HG02870 (cell line): ENCODE results near the gene FAM193B.

Experiments used
- ATAC-seq: cut with Tn5 transposase; IDR thresholded peaks from one replicate; pipeline ENCODE4 v1.9.1; 2021; ENCODE audit warnings: mild to moderate bottlenecking, moderate library complexity; ENCODE audit not compliant: unreplicated experiment

The FAM193B gene

DNA sequence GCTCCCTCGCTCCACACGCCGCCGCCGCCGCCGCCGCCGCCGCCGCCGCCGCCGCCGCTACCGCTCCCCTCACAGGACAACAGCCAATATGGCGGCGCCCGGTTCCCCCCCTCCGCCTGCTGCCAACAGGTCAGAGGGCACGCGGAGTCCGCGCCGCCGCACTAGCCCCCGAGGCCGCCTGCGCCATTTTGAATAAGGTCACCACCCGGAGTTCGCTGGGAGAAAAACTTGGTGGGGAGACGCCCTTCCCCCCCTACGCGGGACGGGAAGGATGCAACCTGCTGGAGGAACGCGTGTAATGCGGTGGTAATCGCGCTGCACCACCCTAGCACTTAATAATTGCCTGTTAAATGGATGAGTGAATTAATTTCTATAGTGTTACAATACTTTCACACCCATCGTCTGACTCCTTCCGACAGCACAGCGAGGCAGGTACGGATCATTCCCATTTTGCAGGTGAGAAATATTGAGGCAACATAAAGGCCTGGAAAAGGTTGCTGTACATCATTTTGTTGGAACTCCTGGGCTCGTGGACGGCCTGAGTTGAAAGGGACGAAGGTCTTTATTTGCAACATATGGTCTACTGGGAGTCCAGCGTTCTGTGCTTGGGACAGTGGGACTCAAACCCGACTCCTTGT lies at the start of gene FAM193B:
TSS of gene FAM193B (minus strand) at position 90 of the 638 bp plus-strand sequence. CDS start 105 bp downstream, outside the sequence.
- peak; percentile 86 for ATAC-seq

DNA sequence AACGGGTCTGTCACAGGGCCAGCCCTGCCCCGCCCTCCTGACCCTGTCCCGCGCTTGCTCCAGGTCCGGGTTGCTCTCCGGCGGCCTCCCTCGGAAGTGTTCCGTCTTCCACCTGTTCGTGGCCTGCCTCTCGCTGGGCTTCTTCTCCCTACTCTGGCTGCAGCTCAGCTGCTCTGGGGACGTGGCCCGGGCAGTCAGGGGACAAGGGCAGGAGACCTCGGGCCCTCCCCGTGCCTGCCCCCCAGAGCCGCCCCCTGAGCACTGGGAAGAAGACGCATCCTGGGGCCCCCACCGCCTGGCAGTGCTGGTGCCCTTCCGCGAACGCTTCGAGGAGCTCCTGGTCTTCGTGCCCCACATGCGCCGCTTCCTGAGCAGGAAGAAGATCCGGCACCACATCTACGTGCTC lies 49.8 kb upstream of the FAM193B start:
- ATAC-seq, result no peak

DNA sequence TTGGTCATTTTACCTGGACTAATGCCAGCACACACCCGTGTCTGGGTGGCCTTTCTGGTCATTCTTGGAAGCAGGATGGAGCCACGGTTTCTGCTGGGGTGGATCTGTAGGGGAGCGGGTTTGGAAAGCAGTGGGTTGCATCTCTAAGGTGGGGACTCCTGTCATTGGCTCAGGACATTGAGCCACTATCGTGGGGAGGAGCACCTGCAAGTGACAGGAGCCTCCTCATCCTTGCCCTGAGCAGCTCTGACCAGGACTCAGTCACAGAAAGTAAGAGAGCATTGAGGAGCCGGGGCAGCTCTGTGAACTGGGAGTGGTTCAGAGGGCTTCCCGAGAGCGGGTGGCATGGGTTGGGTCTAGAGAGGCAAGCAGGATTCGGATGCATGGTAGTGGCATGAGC lies 49.3 kb upstream of the FAM193B start:
- no peak for ATAC-seq

DNA sequence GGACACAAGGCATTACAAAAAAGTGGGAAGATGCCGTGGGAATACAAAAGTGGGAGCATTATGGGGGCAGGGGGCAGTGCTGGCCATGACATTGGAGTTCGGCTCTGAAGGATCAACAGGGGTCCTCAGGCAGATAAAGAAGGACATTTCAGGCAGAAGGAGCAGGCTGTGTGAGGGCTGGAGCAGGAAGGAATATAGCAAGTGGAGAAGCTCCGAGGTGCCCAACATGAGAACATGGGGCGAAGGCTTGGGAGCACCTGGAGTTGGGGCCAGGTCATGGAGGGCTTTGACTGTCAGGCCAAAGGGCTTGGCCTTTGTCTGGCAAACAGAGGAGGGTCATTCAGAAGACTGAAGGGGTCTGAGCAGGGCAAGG lies 48.1 kb upstream of the FAM193B start:
- ATAC-seq, result no peak

DNA sequence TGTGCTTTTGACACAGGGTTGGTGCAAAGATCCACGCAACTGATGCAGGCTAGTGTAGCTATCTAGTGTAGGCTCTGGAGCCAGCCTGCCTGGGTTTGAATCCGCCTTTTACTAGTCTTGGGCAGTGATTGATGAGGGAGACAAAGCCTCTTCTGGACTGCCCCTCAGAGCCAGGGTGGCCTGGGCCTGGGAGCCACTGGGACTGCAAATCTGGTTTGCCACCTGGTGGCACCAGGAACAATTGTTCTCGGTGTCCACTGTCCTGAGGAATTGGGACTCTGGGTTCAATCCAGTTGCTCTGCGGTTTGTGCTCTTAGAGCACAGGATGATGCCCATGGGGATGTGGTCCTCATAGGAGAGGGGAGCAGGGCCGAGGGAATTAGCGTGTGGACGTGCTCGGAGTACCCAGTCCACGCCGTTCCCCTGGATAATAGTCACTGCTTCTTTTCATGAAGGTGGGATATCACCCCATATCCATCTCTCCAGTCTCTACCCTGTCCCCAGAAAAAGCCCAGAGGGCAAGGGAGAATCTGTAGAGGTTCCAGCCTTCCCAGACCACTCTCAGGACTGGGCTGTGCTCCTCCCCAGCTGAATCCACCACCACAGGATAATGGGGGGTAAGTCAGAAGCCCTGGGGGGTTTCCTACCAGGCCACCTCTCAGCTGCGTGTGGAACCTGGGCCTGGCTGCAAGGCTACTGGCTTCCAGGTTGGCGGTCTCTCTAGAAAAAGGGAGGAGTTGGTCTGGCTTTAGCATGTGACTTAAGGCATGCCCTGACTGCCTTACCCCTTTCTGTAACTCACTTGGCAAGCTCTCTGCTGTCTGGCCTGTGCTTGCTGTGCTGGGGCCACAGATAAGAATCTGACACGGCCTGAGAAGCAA lies 47.5 kb upstream of the FAM193B start:
- ATAC-seq, result no peak

DNA sequence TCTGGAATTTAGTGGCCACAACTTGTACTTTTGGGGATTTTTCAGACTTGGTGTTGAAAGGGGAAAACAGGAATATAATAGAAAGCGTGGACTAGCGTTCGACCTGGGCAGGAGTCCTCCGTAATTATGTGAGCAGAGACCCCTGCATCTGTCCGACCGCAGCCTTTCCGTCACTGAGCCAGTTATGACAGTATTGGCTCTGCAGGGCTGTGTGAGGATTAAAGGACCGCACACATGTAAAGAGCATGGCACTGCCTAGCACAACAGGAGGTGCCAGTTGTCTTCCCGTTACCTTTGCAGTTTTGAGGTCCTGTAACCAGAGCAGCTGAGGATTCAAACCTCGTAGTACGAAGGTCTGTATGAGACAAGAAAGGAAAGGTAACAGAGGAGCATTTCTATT lies 46.8 kb upstream of the FAM193B start:
- ATAC-seq, result no peak

DNA sequence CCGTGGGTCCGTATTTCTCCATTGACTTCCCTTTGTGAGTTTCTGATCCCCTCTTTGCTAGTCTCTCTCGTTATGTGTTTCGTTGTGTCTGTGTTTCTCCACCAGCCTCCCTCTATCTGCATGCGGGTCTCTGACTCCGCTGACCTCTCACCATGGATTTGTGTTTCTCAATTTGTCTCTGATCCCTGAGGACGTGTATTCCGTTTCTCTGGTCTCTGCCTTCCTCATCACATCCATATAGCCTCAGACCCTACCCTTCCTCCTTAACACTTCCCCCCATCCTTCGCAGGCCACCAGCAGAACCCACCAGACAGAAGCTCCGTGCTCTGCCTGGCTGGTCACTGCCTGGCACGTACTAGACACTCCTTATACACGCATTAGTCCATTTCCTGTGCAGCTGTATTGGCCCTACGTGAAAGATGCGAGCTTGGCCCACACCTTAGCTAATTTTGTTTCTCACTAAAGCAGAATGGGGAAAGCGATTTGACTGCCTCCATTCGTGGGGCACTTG lies 46.2 kb upstream of the FAM193B start:
- ATAC-seq, result no peak

DNA sequence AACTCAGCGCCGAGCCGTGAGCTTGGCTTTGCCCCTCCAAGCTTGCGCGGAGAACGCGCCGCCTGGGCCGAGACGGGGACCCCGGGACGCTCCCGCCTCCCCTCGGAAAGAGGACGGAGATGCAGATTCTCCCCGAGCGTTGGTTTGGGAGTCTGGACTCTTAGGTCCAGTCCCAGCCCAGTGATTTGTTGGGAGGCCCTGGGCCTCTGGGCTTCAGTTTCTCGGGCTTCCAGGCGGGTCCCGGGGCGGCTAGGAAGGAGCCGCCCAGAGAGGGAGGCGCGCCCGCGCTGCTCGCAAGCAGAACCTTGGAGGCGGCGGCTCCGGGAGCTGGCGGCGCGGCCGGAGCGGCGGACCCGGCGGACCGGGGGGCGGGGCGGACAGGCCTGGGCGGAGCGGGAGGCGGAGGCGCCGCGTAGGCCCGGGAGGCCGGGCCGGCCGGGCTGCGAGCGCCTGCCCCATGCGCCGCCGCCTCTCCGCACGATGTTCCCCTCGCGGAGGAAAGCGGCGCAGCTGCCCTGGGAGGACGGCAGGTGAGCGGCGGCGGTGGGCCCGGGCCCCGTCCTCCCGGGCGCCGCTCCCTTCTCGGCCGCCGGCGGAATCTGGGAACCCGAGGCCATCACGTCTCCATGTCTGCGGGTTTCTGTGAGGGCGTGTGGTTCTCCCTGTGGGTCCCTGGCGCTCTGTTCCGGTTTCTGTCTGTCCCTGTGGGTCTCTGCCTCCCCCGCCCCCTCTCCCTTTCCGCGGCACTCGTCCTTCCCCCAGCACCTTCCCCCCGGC lies 45.6 kb upstream of the FAM193B start, which contains the start of gene B4GALT7:
TSS of gene B4GALT7 (plus strand) at position 402 of the 777 bp plus-strand sequence. CDS start at position 481, 79 bp downstream.
- ATAC-seq, result peak; percentile 77

DNA sequence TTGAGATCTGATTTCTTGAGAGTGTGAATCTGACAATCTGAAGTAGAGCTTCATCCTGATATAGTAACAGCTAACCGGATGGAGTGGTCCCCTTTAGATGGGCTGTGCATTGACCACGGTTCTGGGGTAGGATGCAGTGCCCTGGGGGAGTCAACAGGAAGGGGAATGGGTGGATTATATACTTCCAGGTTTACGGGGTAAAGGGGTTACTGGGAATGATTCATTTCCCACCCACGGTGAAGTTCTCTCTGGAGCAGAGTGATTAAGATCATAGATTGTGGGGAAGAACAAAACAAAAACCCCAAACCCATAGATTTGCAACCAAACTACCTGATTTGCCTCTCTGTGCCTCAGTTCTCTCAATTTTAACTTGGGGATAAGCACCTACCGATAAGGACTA lies 44.1 kb upstream of the FAM193B start:
- ATAC-seq, result no peak

DNA sequence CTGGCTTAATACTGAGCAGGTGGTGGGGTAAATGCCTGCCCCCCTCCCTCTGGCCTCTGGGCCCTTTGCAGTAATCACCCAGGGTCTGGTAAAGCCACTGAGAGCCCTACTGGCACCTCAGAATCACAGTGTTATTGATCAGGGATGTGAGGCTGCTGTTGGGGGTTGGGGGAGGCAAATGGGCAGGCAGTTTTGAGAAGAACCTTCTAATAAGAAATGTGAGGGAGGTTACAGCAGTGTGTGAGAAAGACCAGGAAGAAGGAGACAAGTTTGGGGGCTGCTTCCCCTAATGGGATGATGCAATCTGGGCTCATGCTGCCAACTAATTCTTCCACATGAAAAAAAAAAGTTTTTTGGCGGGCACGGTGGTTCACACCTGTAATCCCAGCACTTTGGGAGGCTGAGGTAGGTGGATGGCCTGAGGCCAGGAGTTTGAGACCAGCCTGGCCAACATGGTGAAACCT lies 42.4 kb upstream of the FAM193B start:
- no peak for ATAC-seq

DNA sequence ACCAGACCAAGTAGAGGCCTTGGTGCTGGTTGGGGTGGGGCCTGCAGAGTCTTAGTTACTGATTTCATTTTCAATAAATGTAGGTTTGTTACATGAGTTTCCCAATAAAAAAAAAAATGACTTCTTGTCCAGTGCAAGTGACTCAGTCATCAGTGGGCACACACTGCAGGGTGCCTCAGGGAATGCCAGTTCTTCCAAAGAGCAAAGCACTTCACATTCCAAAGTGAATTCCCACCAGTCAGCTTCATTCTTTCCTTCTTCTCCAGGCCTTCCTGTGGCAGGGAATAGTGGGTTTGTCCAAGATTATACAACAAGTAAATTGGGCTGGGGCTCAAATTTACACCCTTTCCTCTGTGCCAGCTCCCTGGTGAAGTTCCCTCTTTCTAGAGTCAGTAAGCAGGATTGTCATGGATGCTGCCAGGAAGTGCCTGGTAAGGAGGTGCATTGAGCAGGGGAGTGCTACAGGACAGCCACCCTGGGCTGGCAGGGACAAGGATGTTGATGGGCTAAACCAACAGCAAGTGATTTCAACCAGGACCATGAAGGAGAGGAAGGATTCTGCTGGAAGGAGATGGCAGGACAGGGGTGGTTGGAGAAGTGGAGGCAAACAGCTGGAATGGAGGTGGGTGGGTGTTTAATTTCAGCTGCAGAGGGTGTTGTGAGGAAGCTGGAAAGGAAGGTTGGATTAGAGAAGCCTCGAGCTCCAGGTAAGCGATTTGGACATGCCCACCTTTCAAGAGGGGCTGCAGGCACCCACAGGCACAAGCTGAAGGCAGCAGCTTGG lies 41.8 kb upstream of the FAM193B start:
- no peak for ATAC-seq

DNA sequence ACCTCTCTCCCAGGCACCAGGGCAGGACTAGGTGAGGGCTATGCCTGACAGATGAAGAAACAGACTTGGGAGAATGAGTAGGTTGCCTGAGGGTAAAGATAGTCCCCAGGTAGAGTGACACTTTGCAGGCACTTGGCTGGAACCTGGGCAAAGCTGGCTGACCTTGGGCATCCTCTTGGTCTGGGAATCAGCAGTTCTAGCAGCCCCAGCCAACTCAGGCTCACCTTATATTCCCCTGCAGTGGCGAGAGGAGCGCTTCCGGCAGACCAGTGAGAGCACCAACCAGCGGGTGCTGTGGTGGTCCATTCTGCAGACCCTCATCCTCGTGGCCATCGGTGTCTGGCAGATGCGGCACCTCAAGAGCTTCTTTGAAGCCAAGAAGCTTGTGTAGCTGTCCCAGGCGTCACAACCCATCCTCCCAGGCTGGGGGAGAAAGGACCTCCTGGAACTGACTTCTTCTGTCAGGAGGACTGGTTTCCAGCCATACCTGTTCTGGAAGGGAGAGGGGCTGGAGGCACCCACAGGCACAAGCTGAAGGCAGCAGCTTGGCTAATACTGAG lies 40.7 kb upstream of the FAM193B start:
- ATAC-seq, result no peak

DNA sequence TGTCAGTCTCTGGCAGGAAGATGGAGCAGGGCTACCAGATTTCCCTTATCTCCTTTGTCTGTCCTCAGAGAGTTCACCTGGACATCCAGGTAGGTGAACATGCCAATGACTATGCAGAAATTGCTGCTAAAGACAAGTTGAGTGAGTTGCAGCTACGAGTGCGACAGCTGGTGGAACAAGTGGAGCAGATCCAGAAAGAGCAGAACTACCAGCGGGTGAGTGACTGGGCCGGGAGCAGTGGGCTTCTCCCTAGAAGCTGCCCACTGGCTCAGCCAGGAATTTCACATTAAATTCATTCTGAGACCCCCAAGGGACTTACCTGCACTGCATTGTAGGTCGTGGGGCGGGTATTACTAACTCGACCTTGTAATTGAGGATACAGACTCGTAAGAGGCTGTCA lies 39.7 kb upstream of the FAM193B start:
- ATAC-seq, result no peak

DNA sequence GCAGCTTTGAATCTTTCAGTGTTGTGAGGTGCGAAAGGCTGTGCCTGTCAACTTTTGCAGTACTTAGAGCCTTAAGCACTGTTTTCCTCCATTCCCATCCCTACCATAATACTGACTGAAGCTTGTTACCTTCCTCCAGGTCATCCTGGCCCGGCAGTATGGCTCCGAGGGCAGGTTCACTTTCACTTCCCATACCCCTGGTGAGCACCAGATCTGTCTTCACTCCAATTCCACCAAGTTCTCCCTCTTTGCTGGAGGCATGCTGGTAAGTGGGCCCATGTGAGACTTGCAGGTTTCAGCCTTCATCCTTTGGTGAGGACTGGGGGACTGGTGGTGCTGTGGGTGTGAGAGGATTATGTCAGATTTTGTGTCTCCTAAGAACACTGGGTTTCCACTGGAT lies 39.1 kb upstream of the FAM193B start:
- no peak for ATAC-seq

DNA sequence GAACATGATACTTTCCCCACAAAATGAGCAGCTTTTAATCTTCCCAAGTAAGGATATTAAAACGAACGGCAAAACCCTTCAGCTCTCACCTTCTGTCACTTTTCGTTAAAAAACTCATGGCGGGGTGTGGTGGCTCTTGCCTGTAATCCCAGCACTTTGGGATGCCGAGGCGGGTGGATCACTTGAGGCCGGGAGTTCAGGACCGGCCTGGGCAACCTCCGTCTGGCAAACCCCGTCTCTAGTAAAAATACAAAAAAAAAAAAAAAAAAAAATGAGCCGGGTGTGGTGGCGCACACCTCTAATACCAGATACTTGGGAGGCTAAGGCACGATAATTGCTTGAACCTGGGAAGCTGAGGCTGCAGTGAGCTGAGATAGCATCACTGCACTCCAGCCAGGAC lies 38.5 kb upstream of the FAM193B start:
- no peak for ATAC-seq

DNA sequence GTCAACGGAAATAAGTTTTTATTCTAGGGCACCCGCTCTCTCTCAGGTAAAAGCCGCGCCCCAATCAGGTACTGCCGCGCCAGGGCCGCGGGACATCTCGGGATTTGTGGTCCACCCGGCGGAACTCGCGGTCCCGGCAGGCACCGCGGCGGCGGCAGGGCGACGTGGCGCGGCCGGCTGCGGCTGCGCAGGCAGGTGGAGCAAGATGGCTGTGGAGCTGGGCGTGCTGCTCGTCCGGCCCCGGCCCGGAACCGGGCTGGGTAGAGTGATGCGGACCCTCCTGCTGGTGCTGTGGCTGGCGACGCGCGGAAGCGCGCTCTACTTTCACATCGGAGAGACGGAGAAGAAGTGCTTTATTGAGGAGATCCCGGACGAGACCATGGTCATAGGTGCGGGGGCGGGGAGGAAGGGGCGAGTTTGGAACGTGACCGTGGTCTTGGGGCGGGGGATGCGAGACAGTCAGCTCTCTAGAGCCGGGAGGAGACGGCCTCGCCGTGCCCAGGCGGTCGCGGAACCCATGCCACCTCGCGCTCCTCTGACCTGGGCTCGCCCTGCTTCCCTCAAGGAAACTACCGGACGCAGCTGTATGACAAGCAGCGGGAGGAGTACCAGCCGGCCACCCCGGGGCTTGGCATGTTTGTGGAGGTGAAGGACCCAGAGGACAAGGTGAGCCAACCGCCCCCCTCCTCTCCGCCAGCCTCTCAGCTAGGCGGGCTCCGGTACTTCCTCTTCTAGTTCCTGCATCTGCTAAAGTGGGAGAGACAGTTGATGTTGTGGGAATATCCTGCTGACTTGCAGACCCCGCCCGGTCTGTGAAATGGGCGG lies 37.9 kb upstream of the FAM193B start, which contains the start of gene TMED9:
TSS of gene TMED9 (plus strand) at position 194 of the 825 bp plus-strand sequence. CDS start at position 206, 12 bp downstream.
- peak; percentile 88 for ATAC-seq

DNA sequence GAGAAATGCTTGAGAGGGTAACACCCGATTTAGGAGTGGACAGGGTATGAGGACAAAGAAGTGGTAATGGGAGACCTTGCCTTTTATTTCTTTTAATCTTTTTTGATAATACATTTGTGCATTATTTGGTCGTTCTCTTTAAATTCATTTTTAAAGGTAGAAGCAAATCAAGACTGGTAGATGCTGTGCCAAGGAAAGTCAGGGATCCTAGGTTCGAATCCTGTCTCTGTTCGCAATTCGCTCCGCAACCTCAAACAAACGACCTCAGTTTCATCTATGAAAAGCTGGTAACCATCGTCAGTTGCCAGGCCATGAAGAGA lies 37.3 kb upstream of the FAM193B start:
- no peak for ATAC-seq

DNA sequence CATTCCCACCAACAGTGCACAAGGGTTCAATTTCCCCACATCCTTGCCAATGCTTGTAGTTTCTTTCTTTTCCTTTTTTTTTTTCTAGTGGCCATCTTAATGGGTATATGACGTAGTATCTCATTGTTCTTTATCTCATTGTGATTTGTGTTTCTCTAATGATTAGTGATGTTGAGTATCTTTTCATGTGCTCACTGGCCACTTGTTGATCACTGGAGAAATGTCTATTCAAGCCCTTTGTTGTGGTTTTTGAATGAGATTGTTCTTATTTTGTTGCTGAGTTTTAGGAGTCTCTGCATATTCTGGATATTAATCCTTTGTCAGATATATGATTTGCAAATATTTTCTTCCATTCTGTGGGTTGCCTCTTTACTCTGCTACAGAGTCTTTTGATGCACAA lies 36.0 kb upstream of the FAM193B start:
- no peak for ATAC-seq

DNA sequence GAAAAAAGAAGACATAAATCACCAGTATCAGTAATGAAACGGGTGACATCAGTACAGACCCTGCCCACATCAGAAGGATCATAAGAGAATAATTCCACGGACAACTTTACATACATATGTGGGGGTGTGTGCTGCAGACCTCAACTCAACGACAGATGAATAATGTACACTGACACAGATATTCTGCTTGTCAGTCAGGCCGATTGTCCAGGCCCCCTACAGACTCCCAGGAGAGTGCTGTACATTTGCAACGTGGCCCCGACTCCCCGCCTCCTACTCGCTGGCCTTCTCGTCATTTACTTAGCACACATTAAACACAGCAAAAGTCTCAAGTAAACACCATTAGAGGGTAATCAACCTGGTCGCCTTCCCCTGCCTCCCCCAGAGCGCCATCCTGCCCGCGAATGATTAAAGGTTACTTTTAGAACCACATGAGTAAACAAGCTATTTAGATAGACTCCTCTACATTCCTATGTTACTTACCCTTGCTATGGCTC lies 34.1 kb upstream of the FAM193B start:
- no peak for ATAC-seq
